Panc1 (cell line): Measurements from ENCODE around the gene LASP1.

Experiments
- POLR2AphosphoS5 ChIP-seq: IDR thresholded peaks from 2 replicates; pipeline ENCODE4 v1.6.1; 2012; ENCODE audit warnings: mild to moderate bottlenecking, low read depth, low read length, moderate library complexity
- SIN3A ChIP-seq: IDR thresholded peaks from 2 replicates; pipeline ENCODE4 v1.6.1; 2012; ENCODE audit warnings: low read depth, mild to moderate bottlenecking, low read length, moderate library complexity, borderline replicate concordance; ENCODE audit not compliant: insufficient read depth
- TF ChIP-seq, protein P1 (sequence below): fragments of 450-650 bp; IDR thresholded peaks from 2 replicates; pipeline ENCODE4 v1.5.1; 2017; ENCODE audit warnings: mild to moderate bottlenecking

DNA sequence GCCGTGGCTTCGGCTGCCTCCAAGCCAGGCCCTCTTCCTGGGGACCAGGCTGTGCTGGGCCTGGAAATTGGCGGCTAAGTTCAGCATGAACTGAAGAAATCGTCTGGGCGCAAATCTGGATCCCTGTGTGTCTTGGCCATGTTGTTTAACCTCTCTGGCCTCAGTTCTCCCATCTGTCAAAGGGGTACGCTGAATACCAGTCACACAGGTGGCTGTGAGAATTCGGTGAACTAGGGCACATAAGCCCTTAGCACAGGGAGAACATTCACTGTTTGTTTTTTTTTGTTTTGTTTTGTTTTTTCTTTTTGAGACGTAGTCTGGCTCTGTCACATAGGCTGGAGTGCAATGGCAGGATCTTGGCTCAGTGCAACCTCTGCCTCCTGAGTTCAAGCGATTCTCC lies 19.0 kb downstream of the LASP1 start:
- TF ChIP-seq, protein P1, sequence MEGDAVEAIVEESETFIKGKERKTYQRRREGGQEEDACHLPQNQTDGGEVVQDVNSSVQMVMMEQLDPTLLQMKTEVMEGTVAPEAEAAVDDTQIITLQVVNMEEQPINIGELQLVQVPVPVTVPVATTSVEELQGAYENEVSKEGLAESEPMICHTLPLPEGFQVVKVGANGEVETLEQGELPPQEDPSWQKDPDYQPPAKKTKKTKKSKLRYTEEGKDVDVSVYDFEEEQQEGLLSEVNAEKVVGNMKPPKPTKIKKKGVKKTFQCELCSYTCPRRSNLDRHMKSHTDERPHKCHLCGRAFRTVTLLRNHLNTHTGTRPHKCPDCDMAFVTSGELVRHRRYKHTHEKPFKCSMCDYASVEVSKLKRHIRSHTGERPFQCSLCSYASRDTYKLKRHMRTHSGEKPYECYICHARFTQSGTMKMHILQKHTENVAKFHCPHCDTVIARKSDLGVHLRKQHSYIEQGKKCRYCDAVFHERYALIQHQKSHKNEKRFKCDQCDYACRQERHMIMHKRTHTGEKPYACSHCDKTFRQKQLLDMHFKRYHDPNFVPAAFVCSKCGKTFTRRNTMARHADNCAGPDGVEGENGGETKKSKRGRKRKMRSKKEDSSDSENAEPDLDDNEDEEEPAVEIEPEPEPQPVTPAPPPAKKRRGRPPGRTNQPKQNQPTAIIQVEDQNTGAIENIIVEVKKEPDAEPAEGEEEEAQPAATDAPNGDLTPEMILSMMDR, result no peak
- TF ChIP-seq POLR2AphosphoS5 (no peak), SIN3A (no peak)
